Endodermal cell (in vitro differentiated cells): Measurements from ENCODE around the gene SLC24A3. TPM values are rescaled to one million over a fixed set of nuclear protein-coding genes. Genes with fewer than 3 reads are reported as not detected.

ENCODE experiments used
- DNase-seq: peaks from one replicate; pipeline ENCODE4 v3.0.0-alpha.2; 2017
- H3K27ac ChIP-seq: 2 replicates; pipeline ENCODE4 v1.5.1; 2013; ENCODE audit warnings: mild to moderate bottlenecking, low read depth, low read length, moderate library complexity
- H3K27me3 ChIP-seq: 2 replicates; pipeline ENCODE4 v1.6.1; 2013; ENCODE audit warnings: mild to moderate bottlenecking, low read length, moderate library complexity; ENCODE audit not compliant: insufficient read depth, control insufficient read depth, poor library complexity, severe bottlenecking
- H3K36me3 ChIP-seq: 2 replicates; pipeline ENCODE4 v1.7.0; 2013; ENCODE audit warnings: mild to moderate bottlenecking, low read length, moderate library complexity; ENCODE audit not compliant: control insufficient read depth, insufficient read depth
- H3K4me1 ChIP-seq: one replicate; pipeline ENCODE4 v1.7.0; 2013; ENCODE audit warnings: low read length; ENCODE audit not compliant: control insufficient read depth, insufficient read depth
- H3K4me3 ChIP-seq: 2 replicates; pipeline ENCODE4 v1.5.1; 2013; ENCODE audit warnings: mild to moderate bottlenecking, low read length, moderate library complexity
- H3K9ac ChIP-seq: 2 replicates; pipeline ENCODE4 v1.6.1; 2013; ENCODE audit warnings: mild to moderate bottlenecking, low read length, moderate library complexity; ENCODE audit not compliant: poor library complexity, severe bottlenecking; ENCODE audit errors: extremely low read depth
- H3K9me3 ChIP-seq: 2 replicates; pipeline ENCODE4 v1.6.1; 2013; ENCODE audit warnings: mild to moderate bottlenecking, low read length, moderate library complexity; ENCODE audit not compliant: control insufficient read depth
- H3K27ac Mint-ChIP-seq: 2 replicates; pipeline ENCODE4 v1.8.0; 2020; ENCODE audit warnings: mixed read lengths
- H3K27me3 Mint-ChIP-seq: 2 replicates; pipeline ENCODE4 v1.8.0; 2021; ENCODE audit warnings: mild to moderate bottlenecking, mixed read lengths; ENCODE audit not compliant: insufficient read depth
- H3K36me3 Mint-ChIP-seq: 2 replicates; pipeline ENCODE4 v1.8.0; 2020; ENCODE audit warnings: low read depth, mixed read lengths
- H3K4me1 Mint-ChIP-seq: 2 replicates; pipeline ENCODE4 v1.8.0; 2020; ENCODE audit warnings: mixed read lengths
- H3K4me3 Mint-ChIP-seq: 2 replicates; pipeline ENCODE4 v1.8.0; 2020; ENCODE audit warnings: mild to moderate bottlenecking, moderate library complexity, mixed read lengths
- H3K9me3 Mint-ChIP-seq: 2 replicates; pipeline ENCODE4 v1.8.0; 2020; ENCODE audit warnings: mild to moderate bottlenecking, mixed read lengths
- CTCF ChIP-seq: fragments of 200-600 bp; sonication (generic); conservative IDR thresholded peaks from 2 replicates; pipeline ENCODE4 v1.5.0; 2021; ENCODE audit warnings: antibody characterized with exemption, mild to moderate bottlenecking
- WGBS, 2 experiments: methylation state at CpG; one replicate each; pipeline versions ENCODE4 v1.1.5 to v1.1.7; 2013; ENCODE audit warnings: missing lambda C conversion rate in 2 of 2, mixed read lengths in 1 of 2; ENCODE audit not compliant: insufficient coverage in 1 of 2, insufficient read length in 1 of 2; 5-methylcytosine and 5-hydroxymethylcytosine counted together
- total RNA-seq, 2 donors: library from RNA; stranded (reverse); fragmentation: NEBNext Ultra II Directional in 1 of 2; extraction: Animal tissue kit (Norgen Biotek cat#: 25700) in 1 of 2; gene quantifications; 2 replicates in 1 of 2; 3 replicates in 1 of 2; pipeline ENCODE4 v1.2.1, GENCODE V29; 2021

The SLC24A3 gene
- total RNA-seq, 2 donors from 2014 or later = 1.5 to 1.8 TPM

- Histone ChIP-seq H3K9ac (no peak overlapping the region), H3K4me3 (no peak overlapping the region), H3K36me3 (no peaks in the 10 kb centered on the region), H3K27ac (no peak overlapping the region), H3K9me3 (no peaks in the 10 kb centered on the region), H3K4me1 (no peaks in the 10 kb centered on the region), H3K27me3 (no peaks in the 10 kb centered on the region)
- Mint-ChIP-seq H3K27me3 (peaks cover 6% of the 10 kb centered on the region), H3K27ac (no peak overlapping the region), H3K9me3 (no peaks in the 10 kb centered on the region), H3K36me3 (no peaks in the 10 kb centered on the region), H3K4me1 (no peaks in the 10 kb centered on the region), H3K4me3 (no peak overlapping the region)
- WGBS, 2 experiments = 93 to 94% methylated on average over 4 to 5 of the region's 5 CpGs
- no peak for DNase-seq
- no peak for TF ChIP-seq CTCF
Measured at GRCh38 chr20:19498756-19499155, 286.3 kb downstream of the SLC24A3 start.

GRCh38 chr20:19501476-19502115, 289.2 kb downstream of the SLC24A3 start:
- no peaks in the 10 kb centered on the region for H3K4me1 Mint-ChIP-seq
- 89 to 100% methylated on average over 2 to 4 of the region's 4 CpGs for WGBS, 2 experiments
- H3K9ac ChIP-seq = no peak overlapping the region
- H3K27ac ChIP-seq = no peak overlapping the region
- H3K36me3 ChIP-seq = no peaks in the 10 kb centered on the region
- no peaks in the 10 kb centered on the region for H3K36me3 Mint-ChIP-seq
- no peaks in the 10 kb centered on the region for H3K27me3 Mint-ChIP-seq
- no peaks in the 10 kb centered on the region for H3K9me3 ChIP-seq
- H3K4me3 ChIP-seq = no peak overlapping the region
- H3K27me3 ChIP-seq = no peaks in the 10 kb centered on the region
- H3K4me3 Mint-ChIP-seq = no peak overlapping the region
- H3K4me1 ChIP-seq = no peaks in the 10 kb centered on the region
- no peaks in the 10 kb centered on the region for H3K9me3 Mint-ChIP-seq
- TF ChIP-seq CTCF = no peak
- no peak overlapping the region for H3K27ac Mint-ChIP-seq
- DNase-seq = no peak

GRCh38 chr20:19502169-19502568, 289.7 kb downstream of the SLC24A3 start:
- no peak for TF ChIP-seq CTCF
- Histone ChIP-seq H3K27ac (no peak overlapping the region), H3K9ac (no peak overlapping the region), H3K4me3 (no peak overlapping the region), H3K27me3 (no peaks in the 10 kb centered on the region), H3K9me3 (no peaks in the 10 kb centered on the region), H3K4me1 (no peaks in the 10 kb centered on the region), H3K36me3 (no peaks in the 10 kb centered on the region)
- Mint-ChIP-seq H3K4me1 (no peaks in the 10 kb centered on the region), H3K4me3 (no peak overlapping the region), H3K9me3 (no peaks in the 10 kb centered on the region), H3K27me3 (no peaks in the 10 kb centered on the region), H3K36me3 (no peaks in the 10 kb centered on the region), H3K27ac (no peak overlapping the region)
- DNase-seq = no peak
- WGBS, 2 experiments = 91 to 95% methylated on average over 4 to 5 of the region's 5 CpGs
